Liver (tissue), 2 donors: Measurements from ENCODE around the gene GPC3.

Experiments
- REST ChIP-seq: IDR thresholded peaks from 2 replicates; pipeline ENCODE4 v1.6.1; 2016; ENCODE audit warnings: antibody characterized with exemption, mild to moderate bottlenecking
- TAF1 ChIP-seq: conservative IDR thresholded peaks from 2 replicates; pipeline ENCODE4 v1.6.1; 2016; ENCODE audit warnings: antibody characterized with exemption, mild to moderate bottlenecking
- donor health status: healthy.

- TF ChIP-seq TAF1: no peak
- TF ChIP-seq REST: no peak
These were observed 145.0 kb downstream of the GPC3 start for GRCh38 chrX:133840415-133840814.
